OCI-M1 (cell line): ENCODE results near the gene FRMD4B.

Source experiments
- DNase-seq: peaks from one replicate; lab custom pipeline; 2025; lab: John Stamatoyannopoulos, UW

FRMD4B gene

DNA sequence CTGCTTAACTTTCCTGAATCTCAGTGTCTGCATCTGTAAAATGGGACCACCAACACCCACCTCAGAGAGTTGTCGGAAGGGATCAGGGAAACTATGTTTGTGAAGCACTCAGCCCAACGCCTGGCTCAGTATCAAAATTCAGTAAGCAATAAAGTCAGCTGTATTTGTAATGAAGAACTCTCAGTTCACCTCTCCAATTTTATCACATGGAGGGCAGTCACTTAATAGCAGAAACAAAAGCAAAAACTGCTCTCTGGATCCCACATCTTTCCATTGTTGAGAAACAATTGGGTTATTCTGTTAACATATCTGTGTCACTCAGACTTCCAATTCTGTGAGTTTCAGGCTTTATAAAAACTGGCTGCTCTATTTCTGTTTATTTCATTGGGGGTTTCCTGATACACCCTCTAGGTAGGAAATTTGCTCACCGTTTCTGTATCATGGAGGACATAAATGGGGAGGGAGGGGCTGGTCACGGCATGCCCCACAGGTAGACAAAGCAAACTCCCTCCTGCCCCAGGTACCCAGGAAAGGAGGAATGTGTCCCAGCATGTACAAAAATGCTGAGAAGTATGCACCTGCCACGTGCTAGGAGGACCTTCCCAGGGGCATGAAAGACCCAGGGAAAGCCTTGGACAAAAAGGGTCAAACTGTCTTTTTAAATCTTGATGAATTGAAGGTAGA lies 182.1 kb downstream of the FRMD4B start:
- no peak for DNase-seq

DNA sequence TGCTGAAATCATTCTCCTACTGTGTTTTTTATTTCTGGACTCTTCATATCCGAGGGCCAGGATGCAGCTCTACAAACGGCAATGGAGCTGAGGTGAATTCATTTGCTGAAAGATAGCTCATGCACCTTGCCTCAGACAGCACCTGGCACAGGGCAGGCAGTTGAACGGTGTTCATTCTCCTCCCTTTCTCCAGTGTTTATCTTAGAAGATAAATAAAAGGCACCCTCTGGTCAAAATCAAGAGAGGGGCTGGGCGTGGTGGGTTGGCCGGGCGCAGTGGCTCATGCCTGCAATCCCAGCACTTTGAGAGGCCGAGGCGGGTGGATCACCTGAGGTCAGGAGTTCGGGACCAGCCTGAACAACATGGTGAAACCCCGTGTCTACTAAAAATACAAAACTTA lies 184.2 kb downstream of the FRMD4B start:
- no peak for DNase-seq

DNA sequence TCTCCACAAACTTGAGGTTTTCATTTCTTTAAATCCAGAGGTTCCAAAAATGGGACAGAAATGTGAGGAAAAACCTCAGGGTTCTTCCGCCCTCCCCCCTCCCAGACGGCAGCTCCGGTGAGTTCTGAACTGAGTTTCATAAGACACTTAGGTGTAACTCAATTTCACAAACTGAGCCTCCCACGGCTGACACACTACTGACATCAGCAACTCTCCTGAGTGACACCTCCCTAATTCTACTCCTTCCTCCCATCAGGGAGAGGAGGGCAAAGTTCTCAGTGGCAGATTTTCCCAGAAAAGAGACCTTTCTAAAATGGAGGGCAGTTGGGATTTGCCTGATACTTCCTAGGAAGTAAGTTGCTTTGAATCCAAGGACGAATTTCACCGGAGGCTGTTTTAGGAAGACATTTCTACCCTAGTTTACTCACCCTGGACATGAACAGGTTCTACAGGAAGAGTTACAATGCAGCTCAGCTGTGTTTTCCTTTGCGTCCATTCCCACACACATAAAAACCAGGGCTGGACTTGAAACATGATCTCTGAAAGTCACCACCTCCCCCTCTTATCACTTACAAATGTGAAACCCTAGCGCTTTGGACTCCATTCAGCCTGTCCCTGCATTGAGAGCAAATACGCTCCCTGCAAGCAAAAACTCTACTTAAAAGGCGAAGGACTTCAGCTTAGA lies 185.4 kb downstream of the FRMD4B start:
- DNase-seq, result peak; percentile 76

DNA sequence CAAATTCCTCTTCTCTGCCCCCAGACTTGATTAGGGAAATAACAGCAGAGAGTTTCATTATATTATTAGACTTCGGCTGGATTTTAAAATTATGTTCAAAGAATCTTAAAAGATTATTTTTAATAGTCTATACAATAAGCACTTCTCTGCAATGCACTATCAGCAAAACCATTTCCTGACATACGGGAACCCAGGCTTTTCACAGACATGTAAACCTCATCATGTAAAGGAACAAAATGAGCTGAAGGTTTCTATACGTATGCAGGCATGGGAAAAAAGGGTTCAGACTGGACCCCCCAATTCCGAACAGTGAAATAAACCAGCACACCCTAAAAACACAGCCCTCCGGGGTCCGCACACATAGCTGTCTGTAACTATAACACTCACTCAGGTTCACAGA lies 185.9 kb downstream of the FRMD4B start:
- no peak for DNase-seq

DNA sequence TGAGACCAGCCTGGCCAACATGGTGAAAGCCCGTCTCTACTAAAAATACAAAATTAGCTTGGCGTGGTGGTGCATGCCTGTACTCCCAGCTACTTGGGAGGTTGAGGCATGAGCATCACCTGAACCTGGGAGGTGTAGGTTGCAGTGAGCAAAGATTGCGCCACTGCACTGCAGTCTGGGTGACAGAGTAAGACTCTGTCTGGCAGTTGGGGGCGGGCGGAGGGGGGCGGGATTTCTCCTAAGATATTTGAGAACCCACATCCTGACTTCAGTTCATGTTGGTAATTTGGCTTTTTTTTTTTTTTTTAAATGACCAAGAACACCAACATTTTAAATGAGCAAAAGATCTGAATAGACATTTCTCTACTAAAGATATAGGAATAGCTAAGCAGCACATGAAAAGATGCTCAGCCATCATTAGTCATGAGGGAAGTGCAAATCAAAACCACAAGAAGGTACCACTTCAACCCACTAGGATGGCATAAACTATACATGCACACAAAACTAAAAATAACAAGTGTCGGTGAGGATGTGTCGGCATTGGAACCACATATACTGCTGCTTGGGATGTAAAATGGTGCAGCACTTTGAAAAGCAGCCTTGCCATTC lies 187.9 kb downstream of the FRMD4B start:
- DNase-seq, result no peak

DNA sequence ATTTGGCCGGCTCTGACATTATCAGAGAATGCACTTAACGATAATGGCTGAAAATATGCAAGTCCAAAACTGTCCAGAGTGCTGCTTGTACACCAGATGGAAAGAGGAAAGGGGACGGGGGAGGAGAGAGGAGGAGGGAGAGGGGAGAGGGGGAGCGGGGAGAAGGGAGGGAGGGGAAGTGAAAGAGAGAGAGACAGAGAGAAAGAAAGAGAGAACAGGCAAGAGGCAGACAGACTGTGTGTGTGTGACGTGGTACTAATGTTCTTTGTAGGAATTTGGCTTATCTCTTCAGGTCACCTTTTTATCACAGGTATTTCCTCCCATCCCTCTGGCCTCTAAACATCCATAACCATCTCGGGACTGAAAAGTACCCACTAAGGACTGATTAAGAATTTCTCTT lies 188.4 kb downstream of the FRMD4B start:
- no peak for DNase-seq

DNA sequence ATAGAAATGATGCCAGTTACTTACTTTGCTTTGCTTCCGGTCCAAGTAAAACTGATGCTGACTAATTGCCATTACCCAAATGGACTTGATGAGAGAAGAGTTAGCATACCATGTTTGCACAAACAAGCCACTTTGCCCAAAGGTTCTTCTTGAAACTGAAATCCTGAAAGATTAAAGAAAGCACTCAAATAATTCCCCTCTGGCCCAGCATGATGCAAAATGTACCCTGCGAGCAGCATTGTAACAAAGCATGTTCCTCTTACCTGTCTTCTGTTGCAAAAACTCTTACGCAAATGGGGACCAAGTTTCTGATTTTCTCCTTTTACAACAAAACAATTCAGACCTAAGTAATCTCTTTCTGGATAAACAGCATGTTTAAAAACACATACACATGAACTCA lies 189.0 kb downstream of the FRMD4B start:
- no peak for DNase-seq

DNA sequence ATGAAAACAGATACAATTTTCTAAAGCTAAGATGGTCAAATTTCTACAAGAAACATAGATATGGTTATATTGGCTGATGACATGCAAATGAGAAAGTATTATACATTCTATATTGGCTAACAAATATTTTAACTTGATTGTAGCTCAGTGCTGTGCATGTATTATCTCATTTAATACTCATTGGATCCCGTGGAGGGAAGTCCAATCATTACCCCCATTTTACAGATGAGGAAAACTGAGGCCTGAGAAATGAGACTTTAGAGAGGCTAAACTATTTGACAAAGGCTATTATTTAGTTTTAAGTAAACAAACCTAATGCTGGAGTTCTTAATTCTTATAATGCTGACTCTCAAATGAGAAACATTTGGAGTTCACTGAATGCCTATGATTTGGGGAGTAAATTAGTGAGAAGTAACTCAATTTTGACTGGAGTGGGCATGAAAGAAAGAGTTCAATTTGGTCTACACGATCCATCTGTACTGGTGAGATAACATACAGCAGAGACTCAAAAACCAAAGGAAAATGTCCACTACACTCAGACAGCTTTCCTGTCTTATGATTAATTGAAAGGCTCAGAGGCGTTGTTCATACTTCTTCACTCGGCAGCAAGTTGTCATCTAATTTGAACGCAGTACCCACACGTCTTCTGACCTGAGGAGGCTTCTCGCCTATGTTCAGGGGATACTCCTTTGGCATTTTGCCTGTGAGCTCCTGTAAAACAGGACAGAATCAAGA lies 191.3 kb downstream of the FRMD4B start:
- no peak for DNase-seq

DNA sequence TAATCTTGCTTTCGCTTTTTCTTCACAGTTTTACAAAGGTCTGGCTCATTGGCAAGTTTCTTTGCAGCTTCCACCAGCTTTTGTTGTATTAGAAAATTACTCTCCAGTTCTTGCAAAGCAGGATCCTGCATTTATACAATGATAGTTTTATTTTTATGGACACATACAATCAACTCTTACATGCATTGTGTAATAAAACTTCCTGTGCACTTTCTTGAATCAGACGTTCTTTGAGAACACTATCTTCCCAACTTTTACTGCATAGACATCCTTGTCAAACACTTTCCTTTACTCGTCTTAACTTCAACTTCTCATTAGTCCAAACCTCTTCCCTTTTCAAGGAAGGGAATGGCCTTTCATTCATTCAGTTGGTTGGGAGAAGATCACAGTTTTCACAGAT lies 192.1 kb downstream of the FRMD4B start:
- DNase-seq, result no peak

DNA sequence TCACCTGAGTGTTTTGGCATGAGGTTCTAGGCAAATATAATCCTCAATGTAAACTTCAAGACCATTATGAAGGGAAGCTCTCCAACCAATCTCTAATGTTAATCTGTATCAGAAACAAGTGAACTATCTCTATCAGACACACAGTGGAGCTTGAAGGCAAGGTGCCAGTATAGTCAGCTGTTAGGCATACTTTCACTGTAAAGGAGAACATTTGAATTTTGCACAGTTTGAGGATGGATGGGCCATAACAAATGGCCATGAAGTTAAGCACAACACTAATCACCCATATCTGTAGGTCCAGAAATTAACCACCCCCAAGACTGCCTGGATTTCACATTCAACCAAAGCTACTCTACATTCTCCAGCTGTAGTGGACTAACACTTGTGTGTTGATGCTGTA lies 194.4 kb downstream of the FRMD4B start:
- DNase-seq, result no peak

DNA sequence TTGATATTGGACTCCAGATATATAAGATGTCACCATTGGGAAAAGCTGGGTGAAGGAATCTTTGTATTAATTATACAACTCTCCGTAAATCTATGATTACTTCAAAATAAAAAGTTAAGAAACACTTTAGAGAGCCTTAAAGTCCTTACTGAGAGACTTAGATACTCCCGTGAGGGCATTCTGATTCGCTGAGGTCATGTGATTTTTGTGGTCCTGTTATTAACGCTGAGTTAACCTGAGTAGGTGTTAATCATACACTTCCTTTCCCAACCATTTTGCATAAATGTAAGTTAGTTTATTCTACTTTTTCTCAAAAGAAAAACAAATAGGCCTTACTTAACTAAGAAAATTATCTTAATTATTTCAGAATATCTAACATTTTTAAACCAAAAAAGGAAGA lies 196.4 kb downstream of the FRMD4B start:
- no peak for DNase-seq

DNA sequence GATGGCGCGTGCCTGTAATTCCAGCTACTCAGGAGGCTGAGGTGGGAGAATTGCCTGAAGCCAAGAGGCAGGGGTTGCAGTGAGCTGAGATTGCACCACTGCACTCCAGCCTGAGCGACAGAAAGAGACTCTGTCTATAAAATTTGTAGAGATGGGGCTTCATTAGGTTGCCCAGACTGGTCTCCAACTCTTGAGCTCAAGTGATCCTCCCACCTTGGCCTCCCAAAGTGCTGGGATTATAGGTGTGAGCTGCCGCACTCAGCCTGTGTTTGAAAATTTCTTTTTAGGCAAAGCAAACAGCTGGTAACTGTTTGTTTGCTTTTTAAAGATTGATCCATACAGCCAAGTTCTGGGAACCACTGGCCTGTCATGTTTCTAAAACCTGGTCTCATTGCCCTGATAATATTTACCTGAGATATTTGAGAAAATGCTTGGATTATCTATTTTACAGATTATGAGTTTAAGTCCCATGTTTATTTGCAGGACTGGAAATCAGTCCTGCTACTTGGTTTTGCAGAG lies 199.3 kb downstream of the FRMD4B start:
- no peak for DNase-seq

DNA sequence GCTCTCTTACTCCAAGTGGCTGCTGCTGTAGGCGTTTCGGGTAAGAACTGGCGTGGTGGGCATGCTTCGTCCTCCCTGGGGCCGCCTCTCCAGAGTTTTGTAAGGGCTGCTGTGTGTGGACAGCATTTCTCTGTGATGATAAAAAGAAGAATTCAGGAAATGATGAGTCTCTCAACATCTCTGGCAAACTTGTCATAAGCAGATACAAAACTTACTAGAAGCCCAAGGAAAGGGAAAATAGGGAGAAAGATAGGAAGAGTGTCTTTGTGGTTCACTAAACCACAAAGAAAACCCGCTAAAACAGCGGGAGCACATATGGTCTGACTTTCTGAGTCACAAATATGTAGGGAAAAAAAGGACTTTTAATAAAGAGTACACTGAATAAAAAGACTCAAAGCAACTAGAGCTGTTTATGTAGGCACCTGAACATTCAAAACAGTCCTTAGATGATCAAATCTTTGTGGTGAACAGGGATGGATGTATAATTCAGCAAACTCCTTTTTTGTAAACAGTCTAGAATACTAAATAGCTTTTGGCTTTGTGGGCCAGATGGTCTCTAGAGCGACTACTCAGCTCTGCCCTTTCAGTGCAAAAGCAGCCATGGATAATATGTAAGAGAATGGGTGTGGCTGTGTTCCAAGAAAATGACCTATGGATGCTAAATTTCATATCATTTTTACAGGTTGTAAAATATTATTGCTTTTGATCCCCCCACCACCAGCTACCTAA lies 203.1 kb downstream of the FRMD4B start:
- DNase-seq, result no peak

DNA sequence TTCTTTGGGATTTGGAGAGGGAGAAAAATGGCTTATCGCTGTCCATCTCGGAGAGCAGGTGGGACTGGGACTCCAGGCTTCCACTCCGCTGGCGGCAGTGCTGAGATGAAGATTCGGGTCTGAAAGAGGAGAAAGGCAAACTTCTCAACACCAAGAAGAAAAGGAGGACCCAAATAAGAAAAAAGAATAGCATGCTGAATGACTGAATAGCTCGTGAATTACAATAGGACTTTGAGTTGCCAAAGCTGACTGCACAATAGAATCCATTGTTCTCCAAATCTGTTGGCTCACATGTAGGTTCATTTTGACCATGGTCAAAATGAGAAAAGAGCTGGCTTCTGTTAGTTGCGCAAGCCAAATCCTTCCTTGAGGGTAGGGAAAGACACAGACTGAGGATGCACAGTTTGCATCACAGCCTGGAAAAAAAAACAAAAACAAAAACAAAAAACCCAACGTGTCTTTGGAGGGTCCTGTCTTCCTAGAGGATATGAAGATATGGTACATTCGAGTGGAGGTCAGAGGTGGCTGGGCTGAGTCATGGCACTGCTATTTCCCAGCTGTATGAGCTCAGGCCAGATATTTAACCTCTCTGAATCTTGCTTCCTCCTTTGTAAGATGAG lies 204.2 kb downstream of the FRMD4B start:
- DNase-seq, result no peak

DNA sequence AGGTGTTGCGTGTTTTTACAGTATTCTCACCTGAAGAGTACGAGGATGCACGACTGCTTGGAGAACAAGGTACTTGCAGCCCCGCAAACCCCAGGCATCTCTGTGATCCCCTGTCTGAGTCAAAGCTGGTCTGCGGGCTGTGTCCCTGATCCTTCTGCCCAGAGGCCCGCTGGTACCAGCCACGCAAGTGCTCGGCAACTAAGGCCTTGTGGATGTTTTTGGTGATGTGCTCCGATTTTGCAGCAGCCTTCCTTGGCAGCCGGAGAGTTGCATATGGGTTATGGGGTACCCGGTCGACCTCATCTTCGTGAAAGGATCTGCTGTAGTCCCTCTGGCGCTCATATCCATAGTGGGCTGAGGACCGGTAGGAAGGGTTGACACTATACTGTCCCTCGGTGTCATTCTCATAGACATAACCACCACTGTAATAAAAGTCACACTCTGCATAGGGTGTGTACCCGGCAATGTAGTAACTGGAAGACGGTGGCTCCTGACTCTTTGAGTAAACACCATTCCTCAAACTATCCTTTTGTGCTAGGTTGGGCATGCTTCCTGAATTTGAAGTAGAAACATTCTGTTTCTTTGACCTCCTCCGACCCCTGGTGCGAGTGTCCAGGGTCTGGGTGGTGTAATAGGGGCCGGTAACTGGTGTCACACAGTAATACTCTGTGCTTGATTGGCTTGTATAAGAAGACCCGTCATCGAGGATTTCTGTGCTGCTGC lies 204.9 kb downstream of the FRMD4B start:
- no peak for DNase-seq

DNA sequence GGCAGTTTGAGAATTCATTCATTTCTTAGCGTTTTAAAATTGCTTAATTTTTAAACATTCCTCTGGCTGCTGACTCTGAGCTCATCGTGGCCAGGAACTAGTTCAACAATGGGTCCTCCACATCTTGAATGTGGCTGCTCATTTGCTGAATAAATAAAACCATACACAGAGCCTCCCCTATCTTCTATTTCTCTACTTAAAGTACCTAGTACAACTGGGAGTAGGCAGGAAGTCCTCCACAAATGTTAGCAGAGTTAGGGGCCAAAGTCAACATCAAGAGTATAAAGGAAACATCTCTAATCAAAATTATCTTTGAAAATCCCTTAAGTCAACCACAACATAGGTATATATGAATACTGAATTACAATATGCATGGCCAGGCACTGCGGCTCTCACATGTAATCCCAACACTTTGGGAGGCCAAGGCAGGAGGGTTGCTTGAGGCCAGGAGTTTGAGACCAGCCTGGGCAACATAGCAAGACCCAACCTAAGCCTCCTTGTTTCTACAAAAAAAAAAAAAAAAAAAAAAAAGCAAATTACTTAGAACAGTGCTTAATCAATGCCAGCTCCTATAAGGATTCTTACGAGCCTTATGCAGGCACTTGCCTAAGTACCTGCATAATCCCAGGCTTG lies 206.0 kb downstream of the FRMD4B start:
- no peak for DNase-seq

DNA sequence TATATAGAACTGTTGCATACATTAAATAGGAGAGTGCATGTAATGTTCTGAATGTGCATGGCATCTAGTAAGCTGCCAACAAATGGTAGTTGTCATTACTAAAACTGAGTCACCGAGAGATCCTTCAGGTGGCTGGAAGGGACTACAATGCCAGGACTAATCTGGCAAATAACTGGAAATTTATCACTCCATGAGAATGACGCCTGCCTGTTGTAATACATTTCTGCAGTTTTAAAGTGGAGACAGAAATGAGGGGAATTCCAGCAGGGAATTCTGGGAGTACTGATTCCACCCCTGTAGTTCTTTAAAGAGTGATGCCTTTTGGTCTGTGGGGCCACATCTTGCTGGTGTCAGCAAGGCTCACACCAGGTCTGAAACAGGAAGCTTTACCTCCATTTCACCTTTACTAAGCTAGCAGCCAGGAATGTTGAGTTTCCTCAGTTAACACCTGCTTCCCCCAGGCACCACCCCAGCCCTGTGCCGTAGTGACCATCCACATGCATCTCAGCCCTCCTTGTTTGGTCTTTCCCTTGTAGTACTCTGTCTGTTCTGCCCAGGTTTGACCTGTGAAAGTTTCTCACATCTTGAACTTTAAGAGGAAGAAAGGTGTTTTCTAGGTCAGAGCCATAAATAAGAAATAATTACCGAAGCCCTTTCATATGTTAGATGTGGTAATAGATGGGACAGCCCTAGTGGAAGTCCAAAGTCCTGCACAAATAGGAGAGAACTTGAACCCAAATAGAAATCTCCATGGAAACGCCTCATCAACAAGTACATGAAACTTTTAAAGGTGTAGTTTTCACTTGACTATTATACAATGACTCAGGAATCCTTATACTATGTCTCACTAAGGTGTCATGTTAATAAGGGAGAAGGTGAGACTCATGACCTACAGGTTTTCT lies 206.8 kb downstream of the FRMD4B start:
- DNase-seq, result no peak

DNA sequence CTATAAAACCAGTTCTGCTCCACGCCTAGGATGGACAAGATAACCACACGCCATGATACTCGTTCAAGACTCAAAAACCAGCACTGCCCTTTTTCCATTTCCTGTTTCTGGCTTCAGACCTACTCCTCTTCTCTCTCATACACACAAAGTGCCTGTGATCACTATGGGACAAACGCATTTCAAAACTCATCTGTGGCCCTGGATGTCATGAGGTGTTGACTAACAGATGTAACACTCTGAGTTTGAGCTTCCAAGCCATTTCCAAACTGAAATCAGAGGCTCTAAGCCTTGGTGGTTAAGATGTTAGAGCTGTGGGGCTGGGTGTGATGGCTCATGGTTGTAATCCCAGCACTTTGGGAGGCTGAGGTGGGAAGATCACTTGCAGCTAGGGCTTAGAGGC lies 207.8 kb downstream of the FRMD4B start:
- DNase-seq, result no peak
